Measurements from ENCODE around the gene KLHL35.
A peak's percentile ranks its signal among the peaks of the same experiment; 100 is the strongest.

The KLHL35 gene

GRCh38 chr11:75428989-75429640 lies 3.9 kb downstream of the KLHL35 start:
- no peak for TF ChIP-seq CTCF (IDR thresholded peaks at IDR 0.05; ENCODE audit: insufficient read depth, low read depth, low read length, missing control alignments)
- no peak overlapping the region for H3K4me3 ChIP-seq (ENCODE audit: low read depth, low read length)
- DNase-seq (ENCODE audit: low read depth), result no peak

GRCh38 chr11:75428281-75428724 lies 4.7 kb downstream of the KLHL35 start:
- peak; percentile 50 for DNase-seq (ENCODE audit: low read depth)
- H3K4me3 ChIP-seq (ENCODE audit: low read depth, low read length), result no peak overlapping the region
- no peak for TF ChIP-seq CTCF (IDR thresholded peaks at IDR 0.05; ENCODE audit: insufficient read depth, low read depth, low read length, missing control alignments)

GRCh38 chr11:75427181-75427580 lies 5.8 kb downstream of the KLHL35 start:
- DNase-seq (ENCODE audit: low read depth), result no peak
- TF ChIP-seq CTCF (IDR thresholded peaks at IDR 0.05; ENCODE audit: insufficient read depth, low read depth, low read length, missing control alignments), result no peak
- H3K4me3 ChIP-seq (ENCODE audit: low read depth, low read length), result no peak overlapping the region

GRCh38 chr11:75426720-75427086 lies 6.3 kb downstream of the KLHL35 start:
- no peak overlapping the region for H3K4me3 ChIP-seq (ENCODE audit: low read depth, low read length)
- TF ChIP-seq CTCF (IDR thresholded peaks at IDR 0.05; ENCODE audit: insufficient read depth, low read depth, low read length, missing control alignments), result no peak
- no peak for DNase-seq (ENCODE audit: low read depth)

GRCh38 chr11:75425422-75425821 lies 7.6 kb downstream of the KLHL35 start:
- TF ChIP-seq CTCF (IDR thresholded peaks at IDR 0.05; ENCODE audit: insufficient read depth, low read depth, low read length, missing control alignments), result no peak
- DNase-seq (ENCODE audit: low read depth), result no peak
- H3K4me3 ChIP-seq (ENCODE audit: low read depth, low read length), result no peak overlapping the region

GRCh38 chr11:75424396-75424795 lies 8.6 kb downstream of the KLHL35 start:
- no peak overlapping the region for H3K4me3 ChIP-seq (ENCODE audit: low read depth, low read length)
- TF ChIP-seq CTCF (IDR thresholded peaks at IDR 0.05; ENCODE audit: insufficient read depth, low read depth, low read length, missing control alignments), result no peak
- DNase-seq (ENCODE audit: low read depth), result no peak

GRCh38 chr11:75423721-75424120 lies 9.3 kb downstream of the KLHL35 start:
- no peak for TF ChIP-seq CTCF (IDR thresholded peaks at IDR 0.05; ENCODE audit: insufficient read depth, low read depth, low read length, missing control alignments)
- H3K4me3 ChIP-seq (ENCODE audit: low read depth, low read length), result no peak overlapping the region
- no peak for DNase-seq (ENCODE audit: low read depth)
